Activated T-helper 2 cell treated with anti-CD3 and anti-CD28 coated beads, Interferon-gamma antibody, Interleukin-2, Interleukin-4, amounts not matched to agents 10 μg/mL and 5 μg/mL and 100 μg/mL, durations not matched to agents 14 hours and 24 hours and 36 hours (primary cell): ENCODE data around the gene HRH1. TPM values are rescaled to one million over a fixed set of nuclear protein-coding genes. Genes with fewer than 3 reads are reported as not detected.
"Not testable (repeated sequence)": the region's sequence is repeated elsewhere in the genome, so short reads cannot be mapped to it uniquely, and the experiment has no call there.

Source experiments
- DNase-seq: peaks from one replicate; pipeline ENCODE4 v3.0.0; 2021; ENCODE audit warnings: low spot score
- H3K27ac Mint-ChIP-seq: one replicate; pipeline ENCODE4 v1.8.0; 2021; ENCODE audit warnings: mixed read lengths
- H3K27me3 Mint-ChIP-seq: one replicate; pipeline ENCODE4 v1.8.0; 2021; ENCODE audit warnings: low read depth, mixed read lengths
- H3K36me3 Mint-ChIP-seq: one replicate; pipeline ENCODE4 v1.8.0; 2021; ENCODE audit warnings: low read depth, mixed read lengths
- H3K4me1 Mint-ChIP-seq: one replicate; pipeline ENCODE4 v1.8.0; 2021; ENCODE audit warnings: low read depth, mixed read lengths
- H3K4me3 Mint-ChIP-seq: one replicate; pipeline ENCODE4 v1.8.0; 2021; ENCODE audit warnings: low read depth, mild to moderate bottlenecking, moderate library complexity, mixed read lengths
- H3K9me3 Mint-ChIP-seq: one replicate; pipeline ENCODE4 v1.8.0; 2021; ENCODE audit warnings: mixed read lengths
- intact Hi-C: fragments of 100-400 bp; cut with micrococcal nuclease; formaldehyde crosslinking; loops from one replicate; pipeline ENCODE4 v1.15.1; 2023
- total RNA-seq: library from RNA; stranded (reverse); gene quantifications from 2 replicates; pipeline ENCODE4 v1.2.3, GENCODE V29; 2022

The HRH1 gene
- total RNA-seq, 1 donor from 2014 or later: 1.3 TPM

DNA sequence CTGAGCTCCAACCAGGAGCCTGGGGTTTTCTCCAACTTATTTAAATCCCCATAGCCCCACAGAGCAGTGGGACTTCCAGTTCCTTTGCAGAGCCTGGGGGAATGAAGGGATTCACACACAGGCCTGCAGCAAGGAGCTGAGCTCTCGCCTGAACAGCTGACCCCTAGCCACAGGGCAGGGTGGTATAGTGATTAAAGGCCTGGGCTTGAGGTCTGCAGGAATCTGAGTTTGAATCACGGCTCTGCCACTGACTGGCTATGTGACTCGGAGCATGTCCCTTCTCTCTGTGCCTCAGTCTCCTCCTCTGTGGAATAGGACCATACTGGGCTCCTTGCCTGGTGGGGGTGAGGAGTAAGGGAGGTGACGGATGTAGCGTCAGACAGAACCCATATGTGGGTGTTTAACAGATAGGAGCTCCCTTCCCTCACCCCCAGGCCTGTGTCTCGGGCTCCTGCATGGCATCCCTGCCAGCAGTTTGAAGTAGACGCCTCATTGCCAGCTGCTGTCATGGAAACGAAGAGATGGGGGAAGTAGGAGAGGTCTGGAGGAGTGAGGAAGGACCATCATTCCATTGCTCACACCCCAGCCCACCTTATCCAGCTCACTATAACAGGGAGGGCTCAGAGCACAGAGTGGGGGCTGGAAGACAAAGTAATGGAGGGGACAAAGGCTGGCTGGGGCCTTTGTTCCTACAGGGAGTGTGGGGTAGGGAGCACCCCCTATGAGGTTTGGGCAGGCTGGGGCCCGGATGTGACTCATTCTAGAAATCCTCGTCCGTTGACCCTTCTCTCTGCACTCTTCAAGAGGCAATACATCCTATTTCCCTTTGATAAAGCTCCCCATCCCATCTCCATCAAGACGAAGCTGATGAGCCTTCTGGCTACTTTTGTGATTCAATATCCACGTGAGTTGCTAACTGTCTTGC is 14.8 kb downstream of the HRH1 start:
- H3K4me3 Mint-ChIP-seq: no peak overlapping the region
- H3K36me3 Mint-ChIP-seq: no peaks in the 10 kb centered on the region
- no peak for DNase-seq
- H3K27ac Mint-ChIP-seq: no peak overlapping the region
- intact Hi-C loops: no loop called here
- H3K27me3 Mint-ChIP-seq: peaks cover 21% of the 10 kb centered on the region
- H3K9me3 Mint-ChIP-seq: no peaks in the 10 kb centered on the region
- H3K4me1 Mint-ChIP-seq: no peaks in the 10 kb centered on the region

DNA sequence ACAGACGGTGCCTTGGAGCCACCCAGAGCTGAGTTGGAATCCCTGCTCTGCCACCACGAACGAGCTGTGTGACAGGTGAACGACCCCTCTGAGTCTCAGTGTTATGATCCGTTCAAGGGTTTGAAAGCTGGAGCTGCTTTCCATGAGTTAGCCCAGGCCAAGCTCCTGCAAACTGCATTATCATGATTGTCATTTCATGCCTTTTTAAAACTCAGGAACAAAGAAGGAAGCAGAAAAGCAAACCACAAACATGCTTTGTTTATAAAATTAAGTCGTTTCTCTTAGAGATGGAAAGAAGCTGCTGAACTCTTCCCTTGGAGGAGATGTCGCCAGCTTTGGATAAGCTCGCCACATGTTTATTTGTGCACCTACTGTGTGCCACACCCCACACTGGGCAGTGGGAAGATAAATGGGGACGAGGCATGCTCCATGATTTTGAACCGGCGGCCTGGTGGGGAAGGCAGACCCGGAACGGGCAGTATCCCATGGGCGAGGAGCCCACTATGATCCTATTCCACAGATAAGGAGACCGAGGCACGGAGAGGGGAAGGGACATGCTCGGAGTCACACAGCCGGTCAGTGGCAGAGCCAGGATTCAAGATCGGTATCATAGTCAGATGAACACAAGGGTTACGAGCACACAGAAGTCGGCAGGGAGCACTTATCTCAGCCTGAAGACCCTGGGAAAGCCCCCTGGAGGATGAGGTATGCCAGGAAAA is 15.9 kb downstream of the HRH1 start:
- peaks cover 14% of the 10 kb centered on the region for H3K27me3 Mint-ChIP-seq
- H3K27ac Mint-ChIP-seq: no peak overlapping the region
- H3K36me3 Mint-ChIP-seq: no peaks in the 10 kb centered on the region
- intact Hi-C loops: no loop called here
- no peak overlapping the region for H3K4me3 Mint-ChIP-seq
- no peaks in the 10 kb centered on the region for H3K4me1 Mint-ChIP-seq
- DNase-seq: no peak
- H3K9me3 Mint-ChIP-seq: no peaks in the 10 kb centered on the region

DNA sequence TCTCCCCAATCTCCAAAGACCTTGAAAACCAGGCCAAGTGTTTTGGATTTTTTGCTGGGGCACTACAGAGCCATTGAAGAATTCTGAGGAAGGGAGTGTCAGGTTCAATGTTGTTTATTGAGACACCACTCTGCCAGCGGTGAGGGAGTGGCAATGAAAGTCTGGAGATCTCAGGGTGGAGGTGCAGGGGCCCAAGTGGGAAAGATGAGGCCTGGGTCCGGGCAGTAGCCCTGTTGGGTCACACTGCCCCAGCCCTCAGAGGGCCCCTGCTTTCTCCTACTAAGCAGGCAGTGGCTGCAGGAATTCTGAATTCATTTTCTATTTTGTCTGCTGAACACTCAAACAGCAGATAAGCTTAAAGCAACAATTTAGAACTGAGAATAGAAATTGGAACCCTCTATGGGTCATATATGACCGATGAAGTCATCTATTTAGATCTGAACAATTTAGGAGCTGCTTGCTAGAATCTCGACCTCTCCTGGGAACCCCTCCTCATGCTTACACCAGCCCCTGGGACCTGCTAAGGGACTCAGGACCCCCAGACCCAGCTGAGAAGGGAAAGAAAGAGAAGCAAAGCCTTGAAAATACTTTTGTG is 17.9 kb downstream of the HRH1 start:
- H3K36me3 Mint-ChIP-seq: no peaks in the 10 kb centered on the region
- peaks cover 8% of the 10 kb centered on the region for H3K27me3 Mint-ChIP-seq
- no peak for DNase-seq
- no peaks in the 10 kb centered on the region for H3K9me3 Mint-ChIP-seq
- no peak overlapping the region for H3K27ac Mint-ChIP-seq
- H3K4me1 Mint-ChIP-seq: no peaks in the 10 kb centered on the region
- intact Hi-C loops: no loop called here
- H3K4me3 Mint-ChIP-seq: no peak overlapping the region

DNA sequence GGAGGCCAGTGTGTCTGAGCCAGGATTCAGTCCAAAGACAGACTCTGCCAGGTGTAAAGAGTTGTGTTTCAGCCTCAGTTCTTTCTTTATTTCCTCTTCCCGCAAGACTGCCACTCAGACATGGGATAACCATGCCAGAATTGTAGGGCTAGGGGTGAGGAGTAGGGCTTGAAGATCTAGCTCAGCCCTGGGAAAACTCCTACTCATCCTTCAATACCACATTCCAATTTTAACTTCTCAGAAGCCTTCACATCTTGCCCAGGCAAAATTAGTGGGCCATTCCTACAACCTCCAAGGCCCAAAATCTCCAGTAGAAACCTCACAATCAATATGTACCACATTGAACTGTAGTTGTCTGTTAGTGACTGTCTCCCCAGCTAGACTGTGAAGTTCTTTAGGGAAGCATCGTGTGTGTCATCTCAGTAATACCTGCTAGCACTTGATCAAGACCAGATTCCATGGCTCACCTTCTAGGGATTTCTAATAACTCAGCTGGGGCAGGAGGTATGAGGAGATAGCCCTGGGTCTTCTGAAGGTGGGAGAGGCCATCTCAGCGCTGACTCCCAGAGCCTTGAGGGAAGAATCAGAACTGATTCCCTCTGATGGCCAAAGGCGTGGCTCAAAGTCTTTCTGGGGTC is 19.7 kb downstream of the HRH1 start:
- intact Hi-C loops: no loop called here
- Mint-ChIP-seq H3K27ac (no peak overlapping the region), H3K4me3 (no peak overlapping the region), H3K9me3 (no peaks in the 10 kb centered on the region), H3K4me1 (no peaks in the 10 kb centered on the region), H3K27me3 (peaks cover 8% of the 10 kb centered on the region), H3K36me3 (no peaks in the 10 kb centered on the region)
- DNase-seq: no peak

DNA sequence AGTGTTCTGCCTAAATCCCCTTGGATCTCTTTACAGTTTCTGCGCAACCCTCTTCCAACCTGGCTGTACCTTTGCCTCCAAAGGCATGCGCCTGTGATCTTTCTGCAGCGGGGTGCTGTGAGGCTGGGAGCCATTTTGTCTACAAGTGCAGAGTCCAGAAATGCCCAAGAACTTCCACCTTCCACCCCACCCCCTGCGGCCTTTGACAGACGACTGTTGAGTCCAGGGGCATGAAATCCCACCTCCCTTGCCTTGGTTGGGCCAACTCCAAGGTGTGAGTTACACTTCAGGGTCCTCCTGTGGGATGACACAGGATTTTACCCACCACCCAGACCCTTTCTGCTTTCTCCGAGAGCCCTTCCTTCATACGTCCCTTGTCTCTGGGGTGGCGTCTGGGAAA is 24.1 kb downstream of the HRH1 start:
- Mint-ChIP-seq H3K36me3 (no peaks in the 10 kb centered on the region), H3K27me3 (peaks cover 2% of the 10 kb centered on the region), H3K9me3 (no peaks in the 10 kb centered on the region), H3K4me1 (no peaks in the 10 kb centered on the region), H3K4me3 (no peak overlapping the region), H3K27ac (no peak overlapping the region)
- intact Hi-C loops: no loop called here
- no peak for DNase-seq

DNA sequence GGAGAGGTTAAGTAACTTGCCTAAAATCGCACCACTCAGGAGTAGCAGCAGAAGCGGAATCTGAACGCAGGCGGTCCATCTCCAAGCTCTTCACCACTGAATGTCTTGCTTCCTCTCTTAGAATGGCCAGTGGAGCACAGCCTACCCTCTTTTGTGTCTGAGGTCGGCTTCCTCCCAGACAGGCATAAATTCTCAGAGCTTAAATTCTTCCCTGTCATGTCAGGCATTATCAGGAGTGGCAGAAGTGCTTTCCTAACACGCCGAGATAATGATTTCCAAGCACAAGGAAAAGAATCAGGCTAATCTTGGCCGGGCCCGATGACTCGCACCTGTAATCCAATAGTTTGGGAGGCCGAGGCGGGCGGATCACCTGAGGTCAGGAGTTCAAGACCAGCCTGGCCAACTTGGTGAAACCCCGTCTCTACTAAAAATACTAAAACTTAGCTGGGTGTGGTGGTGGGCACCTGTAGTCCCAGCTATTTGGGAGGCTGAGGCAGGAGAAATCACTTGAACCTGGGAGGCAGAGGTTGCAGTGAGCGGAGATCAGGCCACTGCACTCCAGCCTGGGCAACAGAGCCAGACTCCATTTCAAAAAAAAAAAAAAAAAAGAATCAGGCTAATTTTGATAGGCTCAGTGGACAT is 30.2 kb downstream of the HRH1 start:
- DNase-seq, intact Hi-C loops, H3K9me3 Mint-ChIP-seq, H3K36me3 Mint-ChIP-seq, H3K4me1 Mint-ChIP-seq, H3K27ac Mint-ChIP-seq, H3K4me3 Mint-ChIP-seq: not testable (repeated sequence)
- H3K27me3 Mint-ChIP-seq: peaks cover 12% of the 10 kb centered on the region

DNA sequence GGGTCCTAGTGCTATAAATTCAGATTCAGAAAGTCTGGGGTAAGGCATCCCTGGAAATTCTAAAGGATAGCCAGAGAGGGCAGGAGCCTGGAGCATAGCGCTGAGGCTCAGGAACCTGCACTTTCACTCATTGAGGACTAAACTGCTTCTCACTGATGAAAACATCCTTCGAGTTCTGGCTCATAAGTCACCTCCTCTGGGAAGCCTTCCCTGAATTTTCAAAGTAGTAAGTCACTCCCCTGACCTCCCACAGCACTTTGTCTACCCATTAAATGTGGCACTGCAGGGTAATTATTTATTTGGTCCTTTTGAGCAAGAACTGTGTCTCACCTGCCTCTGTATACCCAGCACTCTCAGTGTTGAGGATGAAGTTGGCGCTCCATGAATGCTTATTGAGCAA is 30.9 kb downstream of the HRH1 start:
- DNase-seq: no peak
- no peaks in the 10 kb centered on the region for H3K4me1 Mint-ChIP-seq
- intact Hi-C loops: no loop called here
- no peak overlapping the region for H3K4me3 Mint-ChIP-seq
- H3K9me3 Mint-ChIP-seq: no peaks in the 10 kb centered on the region
- peaks cover 12% of the 10 kb centered on the region for H3K27me3 Mint-ChIP-seq
- no peak overlapping the region for H3K27ac Mint-ChIP-seq
- H3K36me3 Mint-ChIP-seq: no peaks in the 10 kb centered on the region

DNA sequence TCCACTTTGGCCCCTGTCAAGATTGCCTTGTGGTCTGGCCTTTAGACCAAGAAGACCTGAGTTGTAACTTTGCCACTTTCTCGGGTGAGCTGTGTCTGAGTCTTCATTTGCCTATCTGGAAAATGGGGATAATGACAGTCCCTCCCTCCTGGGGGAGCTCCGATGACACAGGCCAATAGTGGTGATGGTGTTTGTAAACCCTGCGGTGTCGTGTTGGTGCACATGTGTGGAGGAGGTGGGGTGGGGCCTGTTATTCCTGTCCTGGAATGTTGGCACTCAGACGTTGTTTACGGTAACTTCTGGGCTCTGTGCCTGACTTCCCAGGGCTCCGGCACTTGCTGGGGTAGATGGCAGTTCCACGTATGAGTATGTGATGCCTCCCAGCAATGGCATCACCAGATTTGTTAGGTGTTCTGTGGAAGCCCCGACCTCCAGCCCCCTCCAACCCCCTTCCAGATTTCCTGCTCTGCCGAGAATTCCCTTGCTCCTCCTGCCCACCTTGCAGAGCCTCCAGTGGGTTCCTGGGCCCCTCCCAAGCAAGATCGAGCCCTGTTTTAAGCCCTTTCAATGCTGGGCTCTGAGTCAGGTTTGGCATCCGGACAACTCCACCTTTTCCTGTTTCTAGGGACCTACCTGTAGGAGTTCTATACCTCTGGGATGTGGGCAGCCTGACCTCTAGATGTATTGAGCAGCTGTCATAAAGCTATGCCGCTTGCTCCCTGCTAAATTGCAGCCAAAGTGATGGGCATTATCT is 31.4 kb downstream of the HRH1 start:
- Mint-ChIP-seq H3K4me3 (no peak overlapping the region), H3K27ac (no peak overlapping the region), H3K4me1 (no peaks in the 10 kb centered on the region), H3K36me3 (no peaks in the 10 kb centered on the region), H3K27me3 (peaks cover 12% of the 10 kb centered on the region), H3K9me3 (no peaks in the 10 kb centered on the region)
- intact Hi-C loops: no loop called here
- no peak for DNase-seq

DNA sequence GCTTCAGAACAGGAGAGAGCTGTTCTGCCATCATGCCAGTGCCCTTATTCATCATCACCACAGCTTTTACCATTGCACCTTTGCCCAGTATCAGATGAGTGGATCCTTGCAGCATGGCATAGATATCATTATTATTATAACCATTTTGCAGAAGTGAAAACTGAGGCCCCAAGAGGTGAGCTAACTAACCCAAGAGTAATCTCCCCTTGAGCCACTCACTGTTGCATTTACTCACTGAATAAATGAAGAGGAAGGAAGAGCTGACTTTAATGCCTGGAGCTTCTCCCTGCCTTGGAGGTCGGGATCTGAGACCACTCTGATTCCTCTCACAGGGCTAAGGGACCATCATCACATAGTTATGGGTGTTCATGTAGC is 32.0 kb downstream of the HRH1 start:
- DNase-seq: no peak
- Mint-ChIP-seq H3K4me3 (no peak overlapping the region), H3K27me3 (peaks cover 12% of the 10 kb centered on the region), H3K9me3 (no peaks in the 10 kb centered on the region), H3K27ac (no peak overlapping the region), H3K4me1 (no peaks in the 10 kb centered on the region), H3K36me3 (no peaks in the 10 kb centered on the region)
- intact Hi-C loops: no loop called here

DNA sequence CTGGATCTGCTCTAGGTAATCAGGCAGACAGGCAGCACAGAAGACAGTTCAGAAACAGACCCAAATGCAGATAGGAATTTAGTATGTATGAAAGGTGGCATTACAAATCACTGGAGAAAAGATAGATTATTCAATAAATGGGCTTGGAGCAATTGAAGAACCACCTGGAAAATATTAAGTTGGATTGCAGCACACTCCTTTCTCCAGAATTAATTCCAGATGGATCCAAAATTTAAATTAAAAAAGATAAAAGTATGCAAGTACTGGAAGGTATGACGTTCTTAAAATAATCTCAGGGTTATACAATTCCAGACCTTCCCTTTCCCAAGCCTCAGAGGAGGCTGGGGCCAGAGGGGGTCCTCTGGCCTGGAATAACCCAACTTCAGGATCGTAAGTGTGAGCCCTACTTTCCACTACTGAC is 32.5 kb downstream of the HRH1 start:
- Mint-ChIP-seq H3K27ac (no peak overlapping the region), H3K9me3 (no peaks in the 10 kb centered on the region), H3K27me3 (peaks cover 12% of the 10 kb centered on the region), H3K4me1 (no peaks in the 10 kb centered on the region), H3K36me3 (no peaks in the 10 kb centered on the region), H3K4me3 (no peak overlapping the region)
- DNase-seq: no peak
- intact Hi-C loops: no loop called here

DNA sequence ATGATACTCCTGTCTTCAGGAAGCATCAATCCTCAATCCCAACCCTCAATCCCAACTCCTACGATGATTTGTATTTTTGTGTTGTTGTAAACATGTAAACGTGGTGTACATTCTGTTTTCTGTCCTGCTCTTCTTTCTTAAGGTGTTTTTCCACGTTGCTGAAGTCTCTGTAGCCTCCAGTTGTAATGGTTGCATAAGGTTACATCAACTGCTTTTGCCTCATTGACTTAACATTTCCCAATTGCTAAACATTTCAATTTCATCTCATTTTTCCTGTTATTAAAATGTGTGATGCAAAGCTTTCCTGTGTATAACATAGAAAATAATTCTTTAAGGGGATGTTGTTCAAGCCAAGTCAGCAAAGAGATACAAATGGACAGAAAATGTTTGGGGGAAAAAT is 33.4 kb downstream of the HRH1 start:
- Mint-ChIP-seq H3K27ac (no peak overlapping the region), H3K4me3 (no peak overlapping the region), H3K4me1 (no peaks in the 10 kb centered on the region), H3K9me3 (no peaks in the 10 kb centered on the region), H3K36me3 (no peaks in the 10 kb centered on the region), H3K27me3 (peaks cover 12% of the 10 kb centered on the region)
- intact Hi-C loops: no loop called here
- DNase-seq: no peak

DNA sequence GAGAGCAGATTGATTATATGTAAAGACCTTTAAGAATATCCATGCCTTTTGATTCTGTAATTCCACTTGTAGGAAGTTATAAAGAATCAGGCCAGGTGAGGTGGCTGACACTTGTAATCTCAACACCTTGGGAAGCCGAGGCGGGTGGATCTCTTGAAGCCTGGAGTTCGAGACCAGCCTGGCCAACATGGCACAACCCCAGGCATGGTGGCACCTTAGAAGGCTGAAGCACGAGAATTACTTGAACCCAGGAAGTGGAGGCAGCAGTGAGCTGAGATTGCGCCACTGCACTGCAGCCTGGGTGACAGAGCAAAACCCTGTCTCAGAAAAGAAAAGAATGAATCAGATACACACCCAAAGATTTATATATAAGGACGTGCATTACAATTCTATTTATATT is 33.9 kb downstream of the HRH1 start:
- no peak for DNase-seq
- Mint-ChIP-seq H3K27me3 (peaks cover 12% of the 10 kb centered on the region), H3K9me3 (no peaks in the 10 kb centered on the region), H3K27ac (no peak overlapping the region), H3K36me3 (no peaks in the 10 kb centered on the region), H3K4me1 (no peaks in the 10 kb centered on the region), H3K4me3 (no peak overlapping the region)
- intact Hi-C loops: no loop called here
